Thoracic aorta (tissue), 2 donors: ENCODE measurements around the gene MRPL48. TPM values are rescaled to one million over a fixed set of nuclear protein-coding genes. Genes with fewer than 3 reads are reported as not detected.
A peak's percentile ranks its signal among the peaks of the same experiment; 100 is the strongest.

Experiments used
- ATAC-seq: fragments of 150-250 bp; one replicate; pipeline ENCODE4 v1.8.0; 2017; ENCODE audit warnings: low read depth; ENCODE audit not compliant: insufficient number of reproducible peaks, low FRiP score
- DNase-seq: peaks from one replicate; pipeline ENCODE4 v3.0.0-alpha.2; 2020; ENCODE audit warnings: low spot score
- H3K27ac ChIP-seq, 2 donors: fragments of 200-600 bp; sonication (generic); 1 replicate in 1 of 2; 2 replicates in 1 of 2; pipeline ENCODE4 v1.5.1; 2016; ENCODE audit warnings: mild to moderate bottlenecking in 2 of 2, moderate library complexity in 2 of 2
- H3K27me3 ChIP-seq: fragments of 200-600 bp; sonication (generic); replicated peaks from 2 replicates; pipeline ENCODE4 v1.6.0; 2016; ENCODE audit warnings: mild to moderate bottlenecking; ENCODE audit not compliant: insufficient read depth
- H3K36me3 ChIP-seq: fragments of 200-600 bp; sonication (generic); one replicate; pipeline ENCODE4 v1.5.1; 2016
- H3K4me1 ChIP-seq, 2 donors: fragments of 200-600 bp; sonication (generic); 1 replicate in 1 of 2; 2 replicates in 1 of 2; pipeline versions ENCODE4 v1.5.1 to v1.6.0; 2016; ENCODE audit warnings: low read depth in 2 of 2, mild to moderate bottlenecking in 1 of 2; ENCODE audit not compliant: control insufficient read depth in 1 of 2
- H3K4me3 ChIP-seq: fragments of 200-600 bp; sonication (generic); 2 replicates; pipeline ENCODE4 v1.5.1; 2016; ENCODE audit warnings: mild to moderate bottlenecking
- H3K9me3 ChIP-seq: fragments of 200-600 bp; sonication (generic); 2 replicates; pipeline ENCODE4 v1.5.1; 2016
- CTCF ChIP-seq: fragments of 200-600 bp; sonication (generic); IDR thresholded peaks from one replicate; pipeline ENCODE4 v1.5.1; 2019; ENCODE audit warnings: antibody characterized with exemption
- total RNA-seq, 2 donors: library from RNA; depleted of rRNA; stranded (reverse); fragments of >200 nt; gene quantifications; one replicate each; pipeline versions ENCODE4 v1.1.0 to v1.2.3, GENCODE V29; 2016

MRPL48 gene
- total RNA-seq, 2 donors from 2014 or later = 3.8 to 18.6 TPM

DNA sequence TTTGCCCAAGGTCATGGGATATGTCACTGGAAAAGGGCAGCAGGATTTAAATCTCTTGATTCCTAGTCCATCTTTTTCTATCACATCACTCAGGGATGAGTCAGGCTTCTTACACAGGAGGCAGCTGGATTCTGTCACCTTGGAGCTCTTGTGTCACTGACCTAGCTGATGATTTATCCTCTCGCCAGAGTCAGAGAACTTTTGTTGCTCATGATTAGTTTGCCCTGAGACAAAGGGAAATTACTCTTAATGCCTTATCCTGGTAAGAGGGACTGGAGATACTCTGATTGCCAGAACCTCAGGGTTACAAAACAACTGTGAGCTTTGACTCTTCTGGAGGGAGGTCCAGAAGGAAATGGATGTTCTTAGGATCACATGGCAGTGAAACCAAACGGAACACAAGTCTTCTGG, 78.9 kb downstream of the MRPL48 start:
- ATAC-seq = no peak
- Histone ChIP-seq H3K36me3 (peaks cover 17% of the 10 kb centered on the region), H3K27ac (no peak overlapping the region)

GRCh38 chr11:73869332-73869949, 81.8 kb downstream of the MRPL48 start:
- TF ChIP-seq CTCF = no peak
- Histone ChIP-seq H3K9me3 (no peaks in the 10 kb centered on the region), H3K27ac (no peak overlapping the region), H3K4me1 (no peaks in the 10 kb centered on the region), H3K36me3 (peaks cover 16% of the 10 kb centered on the region), H3K4me3 (no peak overlapping the region), H3K27me3 (no peaks in the 10 kb centered on the region)
- ATAC-seq (no peak), DNase-seq (no peak)

More for the DNA sequence above, 78.9 kb downstream of the MRPL48 start:
- Histone ChIP-seq H3K9me3 (no peaks in the 10 kb centered on the region), H3K4me1 (no peaks in the 10 kb centered on the region), H3K4me3 (no peak overlapping the region), H3K27me3 (no peaks in the 10 kb centered on the region)
- no peak for TF ChIP-seq CTCF
- no peak for DNase-seq

- ATAC-seq (no peak), DNase-seq (no peak)
- Histone ChIP-seq H3K27ac (no peak overlapping the region), H3K4me3 (no peak overlapping the region), H3K36me3 (peaks cover 16% of the 10 kb centered on the region), H3K9me3 (no peaks in the 10 kb centered on the region), H3K27me3 (no peaks in the 10 kb centered on the region), H3K4me1 (peaks cover 2% of the 10 kb centered on the region in 2 donors)
- TF ChIP-seq CTCF = no peak
These were observed 82.6 kb downstream of the MRPL48 start for GRCh38 chr11:73870261-73870660.

GRCh38 chr11:73872749-73873357, 85.2 kb downstream of the MRPL48 start:
- TF ChIP-seq CTCF = no peak
- no peak overlapping the region for H3K27ac ChIP-seq
- H3K9me3 ChIP-seq = no peaks in the 10 kb centered on the region
- no peak overlapping the region for H3K4me3 ChIP-seq
- DNase-seq = no peak
- no peaks in the 10 kb centered on the region for H3K27me3 ChIP-seq
- no peak for ATAC-seq
- H3K4me1 ChIP-seq = peaks cover 14 to 19% of the 10 kb centered on the region in 2 donors
- H3K36me3 ChIP-seq = peaks cover 16% of the 10 kb centered on the region

DNA sequence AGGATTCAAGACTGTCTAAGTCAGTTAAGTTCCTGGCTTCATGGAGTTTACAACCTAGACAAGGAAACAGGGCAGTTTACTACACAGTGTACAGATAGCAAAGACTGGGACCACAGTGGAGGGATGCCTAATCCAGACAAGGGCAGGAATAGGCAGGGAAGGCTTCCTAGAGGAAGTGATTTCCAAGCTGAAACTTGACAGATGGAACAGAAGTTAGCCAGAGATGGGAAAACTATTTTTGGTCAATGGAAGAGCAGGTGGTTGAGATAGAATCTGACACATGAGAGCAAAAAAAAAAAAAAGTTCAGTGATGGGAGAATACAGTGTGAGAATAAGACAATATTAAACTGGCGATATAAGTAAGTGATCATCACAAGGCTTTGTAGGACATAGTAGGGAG, 87.7 kb downstream of the MRPL48 start:
- no peak for ATAC-seq
- TF ChIP-seq CTCF = no peak
- Histone ChIP-seq H3K27ac (no peak overlapping the region), H3K27me3 (no peaks in the 10 kb centered on the region), H3K4me1 (peaks cover 14 to 21% of the 10 kb centered on the region in 2 donors), H3K9me3 (no peaks in the 10 kb centered on the region), H3K36me3 (peaks cover 16% of the 10 kb centered on the region), H3K4me3 (peak overlapping the region; percentile 75)
- no peak for DNase-seq
